RWPE1 (cell line): ENCODE measurements around the gene CAPN5.

Experiments used
- CTCF ChIA-PET: fragments of 350-600 bp; sonication (Branson Sonifier 250); formaldehyde crosslinking; extraction: SDS; loops from one replicate; lab custom pipeline; 2021; lab: Yijun Ruan, JAX
- POLR2A ChIA-PET: fragments of 400-600 bp; formaldehyde crosslinking; extraction: SDS; loops from one replicate; lab custom pipeline; 2020; ENCODE audit warnings: antibody characterized with exemption; ENCODE audit not compliant: low non-redundant PET; lab: Yijun Ruan, JAX
- DNase-seq: peaks from one replicate; pipeline ENCODE4 v3.0.0; 2012; ENCODE audit warnings: low spot score
- H3K27ac ChIP-seq: fragments of 450-650 bp; 2 replicates; pipeline ENCODE4 v1.5.1; 2017
- TF ChIP-seq, protein P1 (sequence below): fragments of 450-650 bp; conservative IDR thresholded peaks from 2 replicates; pipeline ENCODE4 v1.5.1; 2017; ENCODE audit warnings: low read depth, mild to moderate bottlenecking

Gene CAPN5

DNA sequence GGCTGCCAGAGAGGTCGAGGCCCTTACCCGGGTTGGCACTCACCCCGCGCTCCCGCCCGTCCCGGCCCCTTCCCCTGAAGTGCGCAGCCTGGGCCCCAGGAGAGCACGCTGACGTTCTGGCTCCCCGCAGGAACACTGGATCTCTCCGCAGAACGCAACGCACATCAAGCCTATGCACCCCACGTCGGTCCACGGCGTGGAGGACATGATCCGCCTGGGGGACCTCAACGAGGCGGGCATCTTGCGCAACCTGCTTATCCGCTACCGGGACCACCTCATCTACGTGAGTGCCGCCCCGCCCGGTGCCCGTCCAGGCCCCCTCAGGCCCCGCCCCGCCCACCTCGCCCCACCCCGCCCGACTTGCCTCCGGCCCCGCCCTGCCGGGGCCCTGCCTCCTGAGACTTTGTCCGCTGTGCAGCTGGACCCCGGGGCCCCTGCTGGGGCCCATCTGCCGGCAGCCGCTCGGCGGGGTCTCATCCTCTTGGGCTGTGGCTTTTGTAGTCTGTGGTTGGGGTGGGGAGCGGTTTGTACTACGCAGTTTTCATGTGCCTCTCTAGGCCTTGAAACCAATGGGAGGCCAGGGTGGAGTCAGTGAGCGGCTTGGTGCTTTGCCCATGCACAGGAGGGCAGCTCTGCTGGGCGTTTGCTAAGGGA, 81.0 kb downstream of the CAPN5 start:
- ChIA-PET CTCF (interaction anchor here (0.6 to 1.8 kb wide), 2 partner anchors 21 to 35 kb away, joined by 3 to 10 read pairs; partner anchors contain the start of gene MYO7A), POLR2A (no interaction called here)
- TF ChIP-seq, protein P1, sequence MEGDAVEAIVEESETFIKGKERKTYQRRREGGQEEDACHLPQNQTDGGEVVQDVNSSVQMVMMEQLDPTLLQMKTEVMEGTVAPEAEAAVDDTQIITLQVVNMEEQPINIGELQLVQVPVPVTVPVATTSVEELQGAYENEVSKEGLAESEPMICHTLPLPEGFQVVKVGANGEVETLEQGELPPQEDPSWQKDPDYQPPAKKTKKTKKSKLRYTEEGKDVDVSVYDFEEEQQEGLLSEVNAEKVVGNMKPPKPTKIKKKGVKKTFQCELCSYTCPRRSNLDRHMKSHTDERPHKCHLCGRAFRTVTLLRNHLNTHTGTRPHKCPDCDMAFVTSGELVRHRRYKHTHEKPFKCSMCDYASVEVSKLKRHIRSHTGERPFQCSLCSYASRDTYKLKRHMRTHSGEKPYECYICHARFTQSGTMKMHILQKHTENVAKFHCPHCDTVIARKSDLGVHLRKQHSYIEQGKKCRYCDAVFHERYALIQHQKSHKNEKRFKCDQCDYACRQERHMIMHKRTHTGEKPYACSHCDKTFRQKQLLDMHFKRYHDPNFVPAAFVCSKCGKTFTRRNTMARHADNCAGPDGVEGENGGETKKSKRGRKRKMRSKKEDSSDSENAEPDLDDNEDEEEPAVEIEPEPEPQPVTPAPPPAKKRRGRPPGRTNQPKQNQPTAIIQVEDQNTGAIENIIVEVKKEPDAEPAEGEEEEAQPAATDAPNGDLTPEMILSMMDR, result no peak
- no peak overlapping the region for H3K27ac ChIP-seq
- peak; percentile 22 for DNase-seq

DNA sequence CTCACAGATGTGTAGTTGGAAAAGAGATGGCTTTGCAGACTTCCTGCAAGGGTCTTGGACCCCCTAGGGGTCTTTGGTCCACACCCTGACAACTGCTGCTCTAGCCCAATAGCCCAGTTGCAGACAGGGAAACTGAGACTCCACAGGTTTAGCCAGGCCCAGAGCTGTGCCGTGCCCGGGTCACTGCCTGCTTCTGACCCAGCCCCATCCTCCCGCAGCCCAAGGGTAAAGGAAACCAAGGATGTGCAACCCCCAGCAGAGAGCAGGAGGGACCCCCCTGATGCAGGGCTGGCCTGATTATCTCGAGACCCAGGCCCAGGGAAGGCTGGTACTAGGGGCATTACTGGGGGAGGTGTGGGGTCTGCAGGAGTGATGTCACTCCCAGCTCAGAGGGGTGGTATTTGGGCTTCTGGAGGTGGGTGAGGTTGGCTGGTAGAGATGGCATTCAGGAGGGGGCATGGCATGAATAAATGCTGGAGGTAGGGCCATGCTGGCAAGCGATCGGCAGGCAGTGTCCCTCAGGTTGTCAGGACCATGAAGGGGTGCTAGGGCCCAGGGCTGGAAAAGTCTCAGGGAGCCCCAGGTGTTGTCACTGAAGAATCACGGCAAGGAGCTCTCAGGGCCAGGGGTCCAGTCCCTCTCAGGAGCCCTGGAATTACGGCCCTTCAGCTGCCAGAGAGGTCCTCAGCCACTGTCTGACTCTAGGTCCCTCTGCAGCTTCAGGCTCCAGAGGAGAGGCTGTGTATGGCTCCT, 82.4 kb downstream of the CAPN5 start:
- ChIA-PET CTCF (no interaction called here), POLR2A (no interaction called here)
- H3K27ac ChIP-seq, result no peak overlapping the region
- TF ChIP-seq, protein P1, result no peak
- DNase-seq, result no peak

DNA sequence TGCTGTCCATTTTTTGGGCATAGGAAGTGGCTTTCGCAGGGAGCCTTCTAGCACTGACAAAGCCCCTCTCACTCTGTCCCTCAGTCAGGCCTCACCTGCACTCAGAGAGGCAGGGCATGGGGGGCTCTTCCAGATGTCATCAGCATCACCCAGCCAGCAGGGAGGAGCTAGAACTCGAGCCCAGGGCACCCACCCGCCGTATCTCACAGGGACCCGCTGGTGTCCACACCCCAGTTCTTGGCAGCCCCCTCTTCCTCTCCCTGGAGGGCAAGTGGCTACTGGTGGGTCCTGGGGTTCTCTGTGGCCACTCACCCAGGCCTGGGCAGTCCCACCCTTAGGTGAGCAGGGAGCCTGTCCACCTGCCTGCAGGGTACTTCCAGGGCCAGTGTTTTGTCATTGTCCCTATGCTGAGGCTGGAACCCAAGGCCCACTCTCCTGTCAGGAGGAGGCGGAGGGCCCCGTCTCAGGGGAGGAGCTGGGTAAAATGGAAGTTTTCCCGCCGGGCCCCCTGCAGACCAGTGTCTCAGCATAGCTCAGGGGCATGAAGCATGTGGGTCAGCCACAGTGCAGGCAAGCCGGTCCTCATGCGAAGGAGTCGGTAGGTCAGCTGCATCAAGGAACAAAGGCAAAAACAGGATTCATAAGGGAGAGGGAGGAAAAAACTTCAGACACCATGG, 83.1 kb downstream of the CAPN5 start:
- ChIA-PET CTCF (interaction anchor here (0.6 to 0.8 kb wide), 2 partner anchors 23 to 43 kb away, joined by 3 to 6 read pairs; no protein-coding TSS in a partner anchor), POLR2A (no interaction called here)
- TF ChIP-seq, protein P1, result no peak
- no peak for DNase-seq
- no peak overlapping the region for H3K27ac ChIP-seq

DNA sequence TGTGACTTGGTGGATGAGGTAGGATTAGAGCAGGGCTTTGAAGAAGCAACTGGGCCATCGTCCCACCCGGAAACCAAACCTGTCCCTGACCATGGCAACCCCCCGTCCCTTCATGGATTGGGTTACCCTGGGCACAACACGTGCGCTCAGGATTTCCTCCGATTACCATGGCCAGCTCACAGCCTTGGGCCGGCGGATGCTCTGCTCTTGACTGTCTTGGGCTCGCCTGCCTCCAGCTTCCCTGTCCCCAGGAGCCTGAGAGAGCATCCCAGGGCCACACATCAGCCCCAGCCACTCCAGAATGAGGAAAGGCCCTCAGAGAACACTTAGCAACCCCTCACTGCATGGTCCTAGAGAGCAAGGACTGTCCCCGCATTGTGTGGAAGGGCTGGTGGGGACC, 84.1 kb downstream of the CAPN5 start:
- TF ChIP-seq, protein P1, result no peak
- CTCF ChIA-PET, result interaction anchor here (0.8 kb wide), 1 partner anchor 24 kb away, joined by 3 read pairs; no protein-coding TSS in a partner anchor
- no peak overlapping the region for H3K27ac ChIP-seq
- POLR2A ChIA-PET, result no interaction called here
- DNase-seq, result no peak

- TF ChIP-seq, protein P1, result no peak
- DNase-seq, result no peak
- H3K27ac ChIP-seq, result no peak overlapping the region
- ChIA-PET CTCF (no interaction called here), POLR2A (no interaction called here)
Measured at GRCh38 chr11:77151804-77152509, 85.2 kb downstream of the CAPN5 start.

DNA sequence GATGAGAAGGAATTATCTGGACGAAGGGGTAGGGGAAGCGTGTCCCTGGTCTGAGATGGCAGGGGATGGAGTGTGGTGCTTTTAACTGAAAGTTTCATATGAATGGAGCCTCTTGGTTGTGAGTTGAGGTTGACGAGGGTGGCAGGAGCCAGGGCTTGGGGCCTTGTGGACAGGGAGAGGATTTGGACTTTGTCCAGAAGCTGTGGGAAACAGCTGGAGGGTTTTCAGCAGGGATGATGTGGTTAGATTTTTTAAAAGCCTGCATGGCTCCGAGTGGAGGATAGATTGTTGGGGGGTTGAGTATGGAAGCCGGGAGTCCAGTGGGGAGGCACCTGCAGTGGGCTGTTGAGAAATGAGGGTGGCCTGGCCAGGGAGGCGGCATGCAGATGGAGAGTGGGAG, 86.1 kb downstream of the CAPN5 start:
- TF ChIP-seq, protein P1, result no peak
- POLR2A ChIA-PET, result no interaction called here
- no peak overlapping the region for H3K27ac ChIP-seq
- DNase-seq, result no peak
- CTCF ChIA-PET, result no interaction called here
